ENCODE measurements around the gene FBXO15.

FBXO15 gene

GRCh38 chr18:74153793-74154192, 6.2 kb upstream of the FBXO15 start:
- no peak for DNase-seq (ENCODE audit: low read depth)

GRCh38 chr18:74153377-74153776, 5.7 kb upstream of the FBXO15 start:
- DNase-seq (ENCODE audit: low read depth) = no peak

GRCh38 chr18:74152857-74153256, 5.2 kb upstream of the FBXO15 start:
- no peak for DNase-seq (ENCODE audit: low read depth)

DNA sequence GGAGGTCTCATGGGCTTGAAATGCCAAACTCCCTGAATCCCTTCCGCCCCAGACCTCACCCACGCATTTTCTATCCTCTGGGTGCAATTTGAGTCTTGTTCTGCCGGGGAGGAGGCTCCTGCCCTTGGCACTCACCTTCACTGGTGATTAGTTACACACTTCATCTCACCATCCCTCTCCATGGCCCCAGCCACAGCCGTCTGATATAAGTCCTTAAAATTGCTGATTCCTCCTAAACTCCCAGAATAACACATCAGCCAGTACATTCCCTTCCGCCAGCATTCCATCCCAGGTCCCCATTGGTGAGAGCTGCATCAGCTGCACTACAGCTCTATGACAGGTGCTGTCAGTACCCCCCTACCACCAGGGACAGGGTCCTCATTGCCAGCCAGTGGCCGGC, 4.6 kb upstream of the FBXO15 start:
- no peak for DNase-seq (ENCODE audit: low read depth)

- DNase-seq (ENCODE audit: low read depth) = no peak
Observed at GRCh38 chr18:74149878-74150277, 2.2 kb upstream of the FBXO15 start.

DNA sequence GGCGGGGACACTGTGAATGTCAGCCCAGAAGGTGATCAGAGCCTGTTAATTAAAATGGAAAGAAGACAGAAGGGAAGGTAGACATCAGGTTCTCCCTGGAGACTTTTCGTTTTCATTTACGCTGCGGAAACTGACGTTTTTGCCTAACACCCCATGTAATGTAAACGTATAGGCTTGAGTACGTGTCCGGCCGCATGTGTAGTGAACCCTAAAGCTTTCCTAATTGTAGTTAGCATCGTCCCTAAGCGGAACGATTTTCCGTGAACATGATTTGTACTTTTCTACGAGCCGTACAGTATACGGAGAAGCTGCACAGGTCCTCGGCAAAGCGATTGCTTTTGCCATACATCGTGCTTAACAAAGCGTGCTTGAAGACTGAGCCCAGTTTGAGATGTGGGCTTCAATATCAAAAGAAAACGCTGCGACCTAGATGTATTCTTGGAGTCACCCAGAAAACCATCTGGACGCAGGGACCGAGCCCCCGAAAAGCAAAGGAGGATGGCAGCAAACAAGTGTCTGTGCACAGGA, 973 bp upstream of the FBXO15 start:
- no peak for DNase-seq (ENCODE audit: low read depth)

DNA sequence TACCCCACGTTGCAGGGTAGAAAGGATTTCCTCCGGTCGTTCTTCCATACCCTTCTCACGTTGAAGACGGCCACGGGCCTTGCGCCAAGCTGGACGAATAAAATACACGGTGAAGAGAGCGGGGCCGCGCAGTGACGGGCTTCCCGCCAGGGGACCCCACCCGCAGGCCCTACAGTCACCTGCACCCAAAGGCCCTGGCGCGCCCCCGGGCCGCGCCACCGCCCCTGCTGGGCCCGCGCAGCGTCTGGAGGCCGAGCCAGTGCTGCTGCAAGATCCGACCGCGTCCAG, 199 bp downstream of the FBXO15 start:
- DNase-seq (ENCODE audit: low read depth) = no peak

GRCh38 chr18:74146756-74147155, 878 bp downstream of the FBXO15 start:
- DNase-seq (ENCODE audit: low read depth) = no peak

DNA sequence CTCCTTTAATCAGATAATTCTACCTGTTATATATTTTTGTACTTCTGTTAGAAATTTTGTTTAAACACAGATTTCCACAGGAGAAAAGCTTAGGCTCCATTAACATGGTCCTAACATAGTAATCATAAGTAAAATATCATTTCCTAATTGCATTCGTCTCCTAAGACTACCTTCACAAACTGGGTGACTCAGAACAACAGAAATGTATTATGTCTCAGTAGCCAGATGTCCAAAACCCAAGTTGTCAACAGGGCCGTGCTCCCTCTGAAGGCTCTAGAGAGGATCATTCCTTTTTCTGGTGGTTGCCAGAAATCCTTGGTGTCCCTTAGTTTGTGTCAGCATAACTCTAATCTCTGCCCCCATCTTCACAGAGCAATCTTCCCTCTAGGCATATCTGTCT, 5.4 kb downstream of the FBXO15 start:
- no peak for DNase-seq (ENCODE audit: low read depth)

GRCh38 chr18:74141667-74142066, 6.0 kb downstream of the FBXO15 start:
- no peak for DNase-seq (ENCODE audit: low read depth)

DNA sequence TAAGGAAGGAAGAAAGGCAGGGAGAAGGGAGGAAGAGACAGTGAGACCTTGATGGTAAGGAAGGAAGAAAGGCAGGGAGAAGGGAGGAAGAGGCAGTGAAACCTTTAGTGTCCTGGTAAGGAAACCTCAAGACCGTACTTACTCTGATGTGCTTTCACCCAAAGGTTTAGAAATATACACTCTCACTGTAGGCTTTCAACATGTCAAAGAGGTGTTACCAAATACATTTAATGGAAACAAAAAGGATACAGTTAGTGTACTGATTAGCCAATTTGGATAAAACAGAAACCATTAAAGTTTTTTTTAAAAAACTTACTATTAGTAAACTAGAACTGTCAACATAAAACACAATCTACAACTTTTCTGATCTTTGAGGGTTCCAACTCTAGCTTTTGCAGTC, 7.1 kb downstream of the FBXO15 start:
- DNase-seq (ENCODE audit: low read depth) = no peak

- no peak for DNase-seq (ENCODE audit: low read depth)
Observed at GRCh38 chr18:74139888-74140287, 7.7 kb downstream of the FBXO15 start.

GRCh38 chr18:74139411-74139810, 8.2 kb downstream of the FBXO15 start:
- DNase-seq (ENCODE audit: low read depth) = no peak

GRCh38 chr18:74137920-74138538, 9.6 kb downstream of the FBXO15 start:
- DNase-seq (ENCODE audit: low read depth) = no peak

GRCh38 chr18:74132201-74132600, 15.4 kb downstream of the FBXO15 start:
- DNase-seq (ENCODE audit: low read depth) = no peak

GRCh38 chr18:74131124-74131523, 16.5 kb downstream of the FBXO15 start:
- no peak for DNase-seq (ENCODE audit: low read depth)

- no peak for DNase-seq (ENCODE audit: low read depth)
Observed at GRCh38 chr18:74128159-74128558, 19.5 kb downstream of the FBXO15 start.

- DNase-seq (ENCODE audit: low read depth) = no peak
Observed at GRCh38 chr18:74126684-74127655, 20.7 kb downstream of the FBXO15 start.

- DNase-seq (ENCODE audit: low read depth) = no peak
Observed at GRCh38 chr18:74124642-74125041, 23.0 kb downstream of the FBXO15 start.

DNA sequence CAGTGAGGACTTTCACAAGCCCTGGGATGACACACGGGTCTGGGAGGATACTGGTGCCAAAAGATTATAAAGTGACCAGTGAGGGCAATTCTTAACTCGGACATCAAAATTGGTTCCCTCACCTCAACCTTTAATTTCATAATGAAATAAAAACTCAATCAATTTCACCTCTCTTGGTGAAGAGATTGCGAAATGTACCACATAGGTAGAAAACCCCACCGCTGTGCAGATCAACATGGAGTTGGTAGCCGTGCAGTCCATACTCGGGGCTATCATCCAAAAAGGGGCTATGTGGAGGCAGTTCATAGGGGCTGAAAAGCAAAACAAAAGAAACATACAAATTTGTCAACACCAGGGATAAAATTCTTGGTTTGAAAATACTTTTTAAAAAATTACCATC, 24.4 kb downstream of the FBXO15 start:
- DNase-seq (ENCODE audit: low read depth) = no peak

DNA sequence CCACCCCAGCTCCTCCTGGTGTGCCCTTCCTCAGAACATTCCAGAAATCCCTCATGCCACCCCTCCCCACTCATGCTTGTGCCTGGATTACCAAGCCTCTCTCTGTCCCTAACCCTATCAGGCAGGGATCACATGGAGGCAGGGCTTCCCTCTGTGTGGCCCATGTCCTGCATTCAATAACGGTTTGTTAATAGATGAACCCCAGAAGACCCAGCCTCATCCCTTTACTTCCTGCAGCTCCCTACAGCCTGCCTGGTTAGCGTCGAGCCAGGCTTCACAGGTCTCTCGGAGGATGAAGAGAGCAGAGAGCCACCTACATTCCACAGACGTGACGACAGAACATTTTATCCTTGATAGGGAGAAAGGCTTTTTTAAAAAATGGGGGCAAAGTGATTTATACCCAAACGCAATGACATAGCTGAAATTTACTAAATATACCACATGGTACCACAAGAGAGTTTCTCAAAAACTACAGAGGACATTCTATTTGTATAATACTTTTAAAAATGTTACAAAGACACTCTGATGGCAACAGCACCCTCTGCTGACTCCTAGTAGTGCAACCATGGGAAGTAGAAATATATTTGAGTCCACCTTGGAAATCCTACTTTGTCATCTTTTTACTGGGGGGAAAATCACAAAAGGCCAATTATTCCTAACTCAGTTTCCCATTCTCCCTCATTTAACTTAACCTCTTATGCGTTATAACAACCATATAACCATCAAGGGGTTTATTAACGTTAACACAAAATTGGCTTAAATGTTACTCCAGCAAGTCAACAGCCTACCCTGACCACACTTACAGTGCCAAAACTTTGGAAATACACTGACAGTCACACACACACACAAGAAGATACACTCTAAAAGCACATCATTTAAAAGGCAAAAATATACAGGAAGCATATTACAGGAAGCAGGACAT, 30.7 kb downstream of the FBXO15 start:
- no peak for DNase-seq (ENCODE audit: low read depth)

GRCh38 chr18:74115046-74115445, 32.6 kb downstream of the FBXO15 start:
- no peak for DNase-seq (ENCODE audit: low read depth)
